HG03045 (cell line): ENCODE results near the gene B4GALT1.
"Not testable (repeated sequence)": the region's sequence is repeated elsewhere in the genome, so short reads cannot be mapped to it uniquely, and the experiment has no call there.

ENCODE experiments used
- ATAC-seq: cut with Tn5 transposase; IDR thresholded peaks from one replicate; pipeline ENCODE4 v1.9.1; 2021; ENCODE audit warnings: mild to moderate bottlenecking, moderate library complexity; ENCODE audit not compliant: unreplicated experiment

Gene B4GALT1

DNA sequence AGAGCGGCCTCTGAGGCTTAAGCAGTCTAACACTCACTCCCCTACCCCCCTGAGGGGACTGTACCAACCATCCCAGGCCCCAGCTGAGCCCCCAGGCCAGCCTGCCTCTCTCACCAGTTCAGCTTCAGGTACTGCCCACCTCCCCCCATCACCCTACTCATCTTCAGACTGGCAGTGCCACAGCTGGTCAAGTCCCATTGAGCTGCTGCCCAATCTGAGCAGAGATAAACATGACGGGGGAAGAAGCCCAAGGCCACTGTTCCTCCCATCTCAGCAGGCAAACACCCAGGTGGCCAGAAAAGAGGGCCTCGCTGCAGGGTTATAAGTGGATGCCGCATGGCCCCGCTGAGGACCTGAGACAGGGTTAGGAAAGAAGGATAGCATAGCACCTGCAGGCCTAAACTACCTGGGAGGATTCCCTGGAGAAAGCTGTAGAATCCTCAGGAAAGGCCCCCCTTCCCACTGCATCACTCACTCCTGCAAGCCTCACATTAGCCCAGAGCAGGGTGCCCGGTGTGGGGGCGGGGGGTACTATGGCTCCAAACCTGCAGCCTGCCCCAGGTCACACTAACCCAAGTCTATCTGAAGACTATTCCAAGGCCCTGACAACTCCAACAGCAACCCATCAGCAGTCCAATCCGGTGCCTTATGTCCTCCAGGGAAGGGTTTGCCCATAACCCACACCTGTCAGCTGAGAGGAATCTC, 3.6 kb downstream of the B4GALT1 start:
- ATAC-seq, result no peak

GRCh38 chr9:33162721-33163311, 4.3 kb downstream of the B4GALT1 start:
- no peak for ATAC-seq

GRCh38 chr9:33161589-33162132, 5.5 kb downstream of the B4GALT1 start:
- ATAC-seq, result no peak

DNA sequence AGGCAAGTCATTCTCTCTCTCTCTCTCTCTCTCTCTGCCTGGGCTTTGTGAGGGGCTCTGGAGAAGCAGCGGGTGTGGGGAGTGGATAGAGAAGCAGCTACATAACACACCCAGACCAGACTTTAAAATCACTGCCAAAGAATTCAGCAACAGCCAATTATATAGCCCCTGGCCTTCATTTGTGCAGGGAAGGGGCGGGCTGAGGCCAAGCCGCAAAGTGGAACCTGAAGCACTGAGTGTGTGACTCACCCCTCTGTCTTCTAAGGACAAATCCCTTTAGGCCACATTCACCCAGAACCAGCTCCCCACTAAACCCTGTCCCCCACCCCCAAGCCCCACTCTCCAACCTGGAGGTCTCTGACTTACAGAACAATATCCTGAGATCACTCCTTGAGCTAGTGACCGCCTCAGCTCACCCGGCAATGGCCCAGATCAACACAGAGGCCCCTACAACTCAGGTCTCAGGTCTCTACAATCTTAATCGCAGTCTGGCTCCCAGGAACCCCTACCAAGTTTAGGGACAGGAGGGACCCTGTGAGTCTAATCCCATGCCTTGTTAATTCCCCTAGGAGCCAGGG, 6.0 kb downstream of the B4GALT1 start:
- no peak for ATAC-seq

GRCh38 chr9:33160446-33160845, 6.7 kb downstream of the B4GALT1 start:
- ATAC-seq, result not testable (repeated sequence)

GRCh38 chr9:33159777-33160127, 7.4 kb downstream of the B4GALT1 start:
- ATAC-seq, result peak; percentile 26

DNA sequence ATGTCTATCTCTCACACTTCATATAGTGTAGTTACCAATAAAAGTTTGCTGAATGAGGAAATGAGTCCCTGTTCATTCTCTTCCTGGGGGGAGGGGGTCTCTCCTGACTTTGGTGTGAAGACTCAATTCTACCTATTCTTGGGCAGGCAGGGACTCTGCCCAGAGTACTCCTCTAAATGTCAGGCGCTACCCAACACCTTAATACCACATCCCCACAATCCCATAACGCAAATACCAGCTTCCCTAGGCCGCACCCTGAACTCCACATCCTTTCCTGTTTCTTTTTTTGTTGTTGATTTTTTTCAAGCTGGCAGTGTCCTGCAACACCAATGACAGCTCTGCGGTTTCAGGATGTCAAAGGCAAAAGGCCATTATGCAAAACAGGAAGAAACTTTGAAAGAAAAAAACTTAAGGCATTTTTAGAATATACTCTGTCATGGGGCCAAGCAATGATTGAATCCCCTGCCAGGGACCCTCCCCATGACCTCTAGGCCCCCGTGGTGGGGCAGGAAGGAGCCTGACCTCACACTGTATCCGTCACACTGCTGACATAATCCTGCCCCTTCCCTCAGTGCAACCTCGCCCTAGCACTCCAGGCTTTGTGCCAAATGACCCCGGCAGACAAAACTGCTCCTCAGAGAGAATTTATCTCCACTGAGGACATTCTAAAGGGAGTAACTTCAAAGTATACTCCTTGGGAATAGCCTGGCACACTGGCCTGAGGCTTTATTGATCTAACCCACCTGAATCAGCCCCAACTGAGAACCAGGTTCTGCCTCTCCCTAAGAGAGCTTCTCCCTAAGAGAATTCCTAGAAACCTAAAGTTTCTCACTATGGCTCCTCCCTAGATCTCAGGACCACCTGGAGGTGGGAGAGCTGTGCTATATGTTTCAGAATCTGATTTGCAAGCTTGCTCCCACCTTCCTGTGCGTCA, 8.0 kb downstream of the B4GALT1 start:
- ATAC-seq, result no peak

DNA sequence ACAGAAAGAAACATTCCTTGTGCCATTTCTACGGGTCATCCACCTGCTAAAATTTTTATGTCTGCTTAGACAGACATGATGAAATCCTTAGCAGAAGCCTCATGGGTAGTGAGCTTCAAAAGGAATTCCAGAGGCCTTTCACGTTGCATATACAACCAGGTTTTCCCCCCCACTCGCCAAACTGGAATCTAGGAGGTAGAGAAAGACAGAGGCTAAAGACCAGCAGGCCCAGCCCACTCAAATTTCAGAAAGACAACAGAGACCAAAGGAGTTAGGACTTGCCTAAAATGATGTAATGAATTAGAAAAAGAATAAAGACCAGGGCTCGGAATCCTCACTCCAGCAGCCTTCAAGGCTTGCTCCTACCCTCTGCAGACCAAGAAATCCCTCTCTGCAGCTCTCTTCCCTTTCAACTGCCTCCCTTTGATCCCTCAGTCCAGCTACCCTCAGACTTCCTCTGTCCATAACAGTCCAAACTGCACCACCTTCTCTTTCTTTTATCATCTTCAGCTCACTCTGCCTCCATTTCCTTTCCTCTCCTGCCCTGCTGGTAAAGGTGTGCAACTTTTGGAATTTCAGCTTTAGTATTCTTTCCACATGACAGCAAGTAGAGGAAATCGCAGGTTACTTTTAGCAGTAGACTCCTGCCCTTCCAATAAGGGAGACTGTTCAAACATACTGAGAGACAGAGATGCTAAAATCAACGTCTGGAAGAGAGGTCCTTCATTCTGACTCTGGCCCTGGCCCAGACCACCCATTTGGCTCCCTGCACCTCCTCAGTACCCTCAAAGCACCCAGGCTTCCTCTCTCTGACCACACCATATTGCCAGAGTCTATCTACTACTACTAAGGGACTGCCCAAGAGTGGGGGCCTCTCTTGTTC, 8.9 kb downstream of the B4GALT1 start:
- no peak for ATAC-seq

DNA sequence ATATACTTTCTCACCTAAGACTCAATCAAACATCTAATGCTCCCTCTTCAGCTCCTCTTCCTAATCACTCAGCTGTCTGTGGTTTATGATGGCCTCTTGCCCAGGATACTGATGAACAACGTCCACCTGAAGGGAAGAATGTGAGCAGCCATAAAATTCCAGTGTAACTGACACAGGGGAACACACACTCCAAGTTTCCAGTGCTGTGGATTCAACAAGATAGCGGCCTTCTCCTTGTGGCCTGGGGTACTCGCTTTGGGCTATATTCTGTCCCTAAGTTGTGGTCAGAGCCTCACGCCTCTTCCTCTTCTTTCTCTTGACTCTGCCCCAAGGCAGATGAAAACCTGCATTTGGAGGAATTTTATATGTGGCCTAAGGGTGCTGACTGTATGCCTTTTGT, 11.7 kb downstream of the B4GALT1 start:
- no peak for ATAC-seq

GRCh38 chr9:33154371-33154770, 12.8 kb downstream of the B4GALT1 start:
- no peak for ATAC-seq

- ATAC-seq, result no peak
These were observed 13.5 kb downstream of the B4GALT1 start for GRCh38 chr9:33153666-33154065.

- ATAC-seq, result no peak
These were observed 14.1 kb downstream of the B4GALT1 start for GRCh38 chr9:33153001-33153400.

- no peak for ATAC-seq
These were observed 15.5 kb downstream of the B4GALT1 start for GRCh38 chr9:33151601-33152000.

- no peak for ATAC-seq
These were observed 16.1 kb downstream of the B4GALT1 start for GRCh38 chr9:33151007-33151557.

GRCh38 chr9:33148367-33149014, 18.6 kb downstream of the B4GALT1 start:
- ATAC-seq, result no peak

GRCh38 chr9:33147416-33148169, 19.5 kb downstream of the B4GALT1 start:
- no peak for ATAC-seq

DNA sequence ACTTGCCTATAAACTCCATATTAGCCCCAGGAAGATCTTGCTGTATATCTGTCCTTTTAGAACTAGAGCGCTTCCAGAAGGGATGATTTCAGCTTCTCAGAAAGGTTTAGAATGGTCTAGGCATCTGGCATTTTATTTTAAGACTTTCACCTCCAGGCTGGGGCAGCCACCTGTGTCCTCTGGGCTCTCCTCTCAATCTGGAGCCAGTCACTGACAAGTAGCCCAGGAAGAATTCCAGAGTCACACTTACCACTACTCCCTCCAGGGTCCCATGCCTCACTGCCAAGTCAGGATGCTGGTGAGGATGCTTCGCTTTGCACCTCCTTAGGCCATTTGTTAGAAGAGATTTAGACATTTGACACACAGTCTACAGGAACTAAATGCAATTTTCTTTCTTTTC, 20.8 kb downstream of the B4GALT1 start:
- ATAC-seq, result no peak

- no peak for ATAC-seq
These were observed 22.6 kb downstream of the B4GALT1 start for GRCh38 chr9:33144551-33144950.

DNA sequence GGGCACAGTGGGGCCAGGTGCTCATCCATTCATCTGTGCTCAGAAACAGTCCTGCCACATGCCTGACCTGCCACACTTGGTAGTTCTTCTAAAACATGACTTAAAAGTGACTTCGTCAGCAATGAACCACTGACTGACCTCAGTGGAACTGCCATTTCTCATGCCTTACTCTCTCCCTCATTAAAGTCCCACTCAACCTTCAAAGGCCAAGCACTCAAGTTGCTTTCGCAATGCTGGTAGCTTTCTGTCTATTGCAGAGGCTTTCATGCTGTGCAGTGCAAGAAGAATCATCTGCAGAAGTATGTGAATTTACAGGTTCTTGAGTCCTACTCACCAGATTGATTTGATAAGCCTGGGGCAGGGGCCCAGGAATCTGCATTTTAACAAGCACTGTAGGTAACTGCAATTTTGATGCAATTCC, 23.9 kb downstream of the B4GALT1 start:
- ATAC-seq, result no peak
